ENCODE results near the gene PHF10. TPM values are rescaled to one million over a fixed set of nuclear protein-coding genes. Genes with fewer than 3 reads are reported as not detected.

The PHF10 gene
- total RNA-seq, 4 donors from 2014 or later, result 32.7 to 42.8 (median 37.0) TPM

DNA sequence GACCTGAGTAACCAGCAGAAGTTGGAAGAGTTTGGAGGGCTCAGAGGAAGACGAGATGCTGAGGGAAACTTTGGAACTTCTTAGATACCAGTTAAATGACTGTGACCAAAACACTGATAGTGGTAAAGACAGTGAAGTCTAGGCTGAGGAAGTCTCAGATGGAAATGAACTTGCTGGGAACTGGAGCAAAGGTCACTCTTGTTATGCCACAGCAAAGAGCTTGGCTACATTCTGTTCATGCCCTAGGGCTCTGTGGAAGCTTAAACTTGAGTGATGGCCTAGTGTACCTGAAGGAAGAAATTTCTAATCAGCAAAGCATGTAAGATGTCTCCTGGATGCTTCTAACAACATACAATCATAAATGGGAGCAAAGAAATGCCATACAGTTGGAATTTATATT, 47.2 kb downstream of the PHF10 start:
- WGBS, 2 donors, result 93 to 97% methylated on average over 1 of the region's 1 CpG
- intact Hi-C loops (cut with DNase I; ENCODE audit: low total_unique reads), result no loop called here
- no peak overlapping the region for H3K4me3 ChIP-seq (ENCODE audit: low read depth, poor library complexity, severe bottlenecking)
- TF ChIP-seq, protein P1, sequence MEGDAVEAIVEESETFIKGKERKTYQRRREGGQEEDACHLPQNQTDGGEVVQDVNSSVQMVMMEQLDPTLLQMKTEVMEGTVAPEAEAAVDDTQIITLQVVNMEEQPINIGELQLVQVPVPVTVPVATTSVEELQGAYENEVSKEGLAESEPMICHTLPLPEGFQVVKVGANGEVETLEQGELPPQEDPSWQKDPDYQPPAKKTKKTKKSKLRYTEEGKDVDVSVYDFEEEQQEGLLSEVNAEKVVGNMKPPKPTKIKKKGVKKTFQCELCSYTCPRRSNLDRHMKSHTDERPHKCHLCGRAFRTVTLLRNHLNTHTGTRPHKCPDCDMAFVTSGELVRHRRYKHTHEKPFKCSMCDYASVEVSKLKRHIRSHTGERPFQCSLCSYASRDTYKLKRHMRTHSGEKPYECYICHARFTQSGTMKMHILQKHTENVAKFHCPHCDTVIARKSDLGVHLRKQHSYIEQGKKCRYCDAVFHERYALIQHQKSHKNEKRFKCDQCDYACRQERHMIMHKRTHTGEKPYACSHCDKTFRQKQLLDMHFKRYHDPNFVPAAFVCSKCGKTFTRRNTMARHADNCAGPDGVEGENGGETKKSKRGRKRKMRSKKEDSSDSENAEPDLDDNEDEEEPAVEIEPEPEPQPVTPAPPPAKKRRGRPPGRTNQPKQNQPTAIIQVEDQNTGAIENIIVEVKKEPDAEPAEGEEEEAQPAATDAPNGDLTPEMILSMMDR (IDR thresholded peaks at IDR 0.05), result no peak
- TF ChIP-seq POLR2A (IDR thresholded peaks at IDR 0.05), result no peak
- DNase-seq (ENCODE audit: low spot score in 2 of 2), result no peak

DNA sequence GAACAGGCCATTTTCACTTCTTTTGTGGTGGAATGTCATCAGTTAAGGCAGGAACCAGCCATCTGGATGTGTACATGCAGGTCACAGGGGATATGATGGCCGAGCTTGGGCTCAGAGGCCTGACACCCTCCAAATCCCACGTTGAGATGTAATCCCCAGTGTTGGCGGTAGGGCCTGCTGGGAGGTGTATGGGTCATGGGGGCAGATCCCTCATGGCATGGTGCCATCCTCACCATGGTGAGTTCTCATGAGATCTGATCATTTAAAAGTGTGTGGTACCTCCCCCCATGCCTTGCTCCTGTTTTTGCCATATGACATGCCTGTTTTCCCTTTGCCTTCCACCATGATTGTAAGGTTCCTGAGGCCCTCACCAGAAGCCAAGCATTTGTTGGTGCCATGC, 49.3 kb downstream of the PHF10 start:
- intact Hi-C loops (cut with DNase I; ENCODE audit: low total_unique reads), result no loop called here
- DNase-seq (ENCODE audit: low spot score in 2 of 2), result no peak
- no peak overlapping the region for H3K4me3 ChIP-seq (ENCODE audit: low read depth, poor library complexity, severe bottlenecking)
- TF ChIP-seq, protein P1 (IDR thresholded peaks at IDR 0.05), result no peak
- no peak for TF ChIP-seq POLR2A (IDR thresholded peaks at IDR 0.05)
- WGBS, 2 donors, result 95 to 97% methylated on average over 3 of the region's 3 CpGs

DNA sequence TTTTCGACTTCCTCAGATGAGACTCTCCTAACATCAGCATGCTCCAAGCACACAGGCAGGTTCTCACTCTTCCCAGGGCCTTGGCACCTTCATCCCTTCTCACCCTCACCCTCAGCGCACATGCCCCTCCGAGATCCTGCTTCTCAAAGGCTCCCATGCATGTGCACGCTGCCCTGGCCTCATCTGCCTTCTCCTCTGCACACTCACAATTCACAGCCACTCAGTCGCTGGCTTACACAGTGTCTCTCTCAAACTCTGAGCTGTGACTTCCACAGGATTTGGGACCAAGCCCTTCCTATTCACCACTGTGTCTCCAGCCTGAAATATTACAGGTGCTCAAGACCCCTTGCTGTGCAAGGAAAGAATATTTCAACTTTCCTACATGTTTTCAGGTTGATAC, 52.7 kb downstream of the PHF10 start:
- TF ChIP-seq POLR2A (IDR thresholded peaks at IDR 0.05), result no peak
- TF ChIP-seq, protein P1 (IDR thresholded peaks at IDR 0.05), result no peak
- no peak for DNase-seq (ENCODE audit: low spot score in 2 of 2)
- WGBS, 2 donors, result 96 to 98% methylated on average over 5 of the region's 5 CpGs
- no peak overlapping the region for H3K4me3 ChIP-seq (ENCODE audit: low read depth, poor library complexity, severe bottlenecking)
- intact Hi-C loops (cut with DNase I; ENCODE audit: low total_unique reads), result no loop called here

DNA sequence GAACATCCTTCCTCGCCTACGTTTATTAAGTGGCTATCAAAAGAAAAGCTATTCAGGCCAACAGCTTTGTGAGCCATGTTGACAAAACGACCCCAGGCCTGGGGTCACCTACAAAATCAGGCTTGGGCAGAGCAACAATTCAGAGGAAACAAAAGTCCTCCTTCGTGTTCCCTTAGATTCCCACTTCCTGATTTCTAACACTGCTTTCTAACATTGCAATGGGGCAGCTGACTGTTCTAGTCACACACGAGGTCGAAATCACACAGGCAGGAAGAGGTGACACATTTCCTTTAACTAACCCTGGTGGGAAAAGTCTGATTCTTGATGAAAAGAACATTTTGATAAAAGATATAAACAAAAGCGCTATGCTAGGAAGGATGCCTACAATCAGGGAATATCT, 54.4 kb downstream of the PHF10 start:
- DNase-seq (ENCODE audit: low spot score in 2 of 2), result no peak
- TF ChIP-seq, protein P1 (IDR thresholded peaks at IDR 0.05), result no peak
- no peak for TF ChIP-seq POLR2A (IDR thresholded peaks at IDR 0.05)
- 59 to 69% methylated on average over 7 of the region's 7 CpGs for WGBS, 2 donors
- intact Hi-C loops (cut with DNase I; ENCODE audit: low total_unique reads), result no loop called here
- no peak overlapping the region for H3K4me3 ChIP-seq (ENCODE audit: low read depth, poor library complexity, severe bottlenecking)

DNA sequence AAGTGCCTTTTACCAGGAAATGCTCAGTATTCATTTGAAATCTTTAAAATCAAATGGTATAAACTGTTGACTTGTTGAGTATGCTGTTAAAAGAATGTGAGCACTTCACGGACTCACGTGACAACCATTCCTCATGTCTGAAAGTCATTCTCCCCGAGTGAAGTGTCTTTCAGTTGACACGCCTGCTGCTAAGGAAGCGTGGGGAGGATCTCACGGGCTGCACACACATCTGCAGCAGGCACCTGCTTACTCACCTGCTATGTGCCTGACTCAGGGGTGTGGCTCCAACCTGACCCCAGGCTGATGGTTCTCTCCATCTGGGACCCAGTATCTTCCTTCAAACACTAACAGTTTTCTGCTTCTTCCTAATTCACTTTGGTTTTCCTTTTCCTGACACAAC, 55.2 kb downstream of the PHF10 start:
- 79 to 87% methylated on average over 6 of the region's 6 CpGs for WGBS, 2 donors
- no peak overlapping the region for H3K4me3 ChIP-seq (ENCODE audit: low read depth, poor library complexity, severe bottlenecking)
- intact Hi-C loops (cut with DNase I; ENCODE audit: low total_unique reads), result no loop called here
- no peak for TF ChIP-seq POLR2A (IDR thresholded peaks at IDR 0.05)
- TF ChIP-seq, protein P1 (IDR thresholded peaks at IDR 0.05), result no peak
- no peak for DNase-seq (ENCODE audit: low spot score in 2 of 2)

DNA sequence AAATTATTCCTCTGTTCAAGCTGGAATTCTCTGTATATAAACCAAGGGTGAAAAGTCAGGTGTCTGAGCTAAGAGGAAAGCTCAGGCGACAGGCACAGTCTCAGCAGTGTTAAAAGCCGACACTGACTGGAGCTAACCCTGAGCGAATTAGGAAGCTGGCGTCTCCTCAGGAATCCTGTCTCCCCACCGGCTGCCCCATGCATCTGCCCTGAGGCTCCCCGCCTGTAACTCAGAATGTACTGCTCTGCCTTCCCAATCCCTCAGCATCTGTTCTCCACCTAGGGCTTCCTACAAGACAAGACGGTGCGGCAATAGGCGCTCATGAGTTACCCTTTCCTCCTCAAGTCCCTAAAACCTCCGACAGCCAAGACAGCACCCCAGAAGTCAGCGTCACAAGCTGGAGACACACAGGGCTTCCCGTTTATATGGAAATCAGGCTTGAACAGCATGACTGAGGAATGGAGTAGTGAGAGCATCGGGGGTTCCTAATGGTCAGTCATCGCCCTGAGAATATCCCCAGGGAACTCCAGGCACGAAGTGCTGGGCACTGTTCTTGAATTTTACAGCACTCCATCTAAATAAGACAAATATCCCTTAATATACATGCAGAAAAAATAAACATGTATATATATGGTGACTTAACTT, 56.0 kb downstream of the PHF10 start:
- H3K4me3 ChIP-seq (ENCODE audit: low read depth, poor library complexity, severe bottlenecking), result no peak overlapping the region
- DNase-seq (ENCODE audit: low spot score in 2 of 2), result no peak
- intact Hi-C loops (cut with DNase I; ENCODE audit: low total_unique reads), result no loop called here
- WGBS, 2 donors, result 88 to 91% methylated on average over 15 of the region's 15 CpGs
- TF ChIP-seq, protein P1 (IDR thresholded peaks at IDR 0.05), result no peak
- no peak for TF ChIP-seq POLR2A (IDR thresholded peaks at IDR 0.05)

Measured in lower leg skin (tissue), 4 donors.